Mesothelial cell of epicardium (in vitro differentiated cells): ENCODE measurements around the gene ANKRD44. TPM values are rescaled to one million over a fixed set of nuclear protein-coding genes. Genes with fewer than 3 reads are reported as not detected.

Source experiments
- DNase-seq, 2 experiments: peaks; one replicate each; pipeline ENCODE4 v3.0.0; 2021; ENCODE audit warnings: low spot score in 2 of 2; ENCODE audit not compliant: unreplicated experiment in 2 of 2
- H3K27ac Mint-ChIP-seq: 2 replicates; pipeline ENCODE4 v1.8.0; 2021; ENCODE audit warnings: mixed read lengths
- H3K27me3 Mint-ChIP-seq: 2 replicates; pipeline ENCODE4 v1.8.0; 2021; ENCODE audit warnings: low read depth, mixed read lengths
- H3K36me3 Mint-ChIP-seq: 2 replicates; pipeline ENCODE4 v1.8.0; 2021; ENCODE audit warnings: mixed read lengths
- H3K4me1 Mint-ChIP-seq: 2 replicates; pipeline ENCODE4 v1.8.0; 2021; ENCODE audit warnings: mixed read lengths
- H3K4me3 Mint-ChIP-seq: 2 replicates; pipeline ENCODE4 v1.8.0; 2021; ENCODE audit warnings: mild to moderate bottlenecking, moderate library complexity, mixed read lengths
- H3K9me3 Mint-ChIP-seq: 2 replicates; pipeline ENCODE4 v1.8.0; 2021; ENCODE audit warnings: mixed read lengths
- CTCF ChIP-seq: fragments of 200-600 bp; sonication (generic); IDR thresholded peaks from one replicate; pipeline ENCODE4 v1.5.0; 2021; ENCODE audit warnings: antibody characterized with exemption; ENCODE audit not compliant: unreplicated experiment
- total RNA-seq: library from RNA; stranded (reverse); gene quantifications from 3 replicates; pipeline ENCODE4 v1.2.1, GENCODE V29; 2021

ANKRD44 gene
- total RNA-seq, 1 donor from 2014 or later = 10.4 TPM

- TF ChIP-seq CTCF = no peak
- H3K4me1 Mint-ChIP-seq = peaks cover 22% of the 10 kb centered on the region
- DNase-seq = no peak
- H3K36me3 Mint-ChIP-seq = no peaks in the 10 kb centered on the region
- no peaks in the 10 kb centered on the region for H3K9me3 Mint-ChIP-seq
- H3K27ac Mint-ChIP-seq = peak overlapping the region; percentile 78
- no peaks in the 10 kb centered on the region for H3K27me3 Mint-ChIP-seq
- H3K4me3 Mint-ChIP-seq = no peak overlapping the region
Measured at GRCh38 chr2:197107291-197108269, 203.0 kb downstream of the ANKRD44 start.

GRCh38 chr2:197103363-197103762 lies 207.2 kb downstream of the ANKRD44 start:
- H3K36me3 Mint-ChIP-seq = no peaks in the 10 kb centered on the region
- no peak overlapping the region for H3K27ac Mint-ChIP-seq
- no peak for DNase-seq
- no peaks in the 10 kb centered on the region for H3K9me3 Mint-ChIP-seq
- H3K27me3 Mint-ChIP-seq = no peaks in the 10 kb centered on the region
- no peak for TF ChIP-seq CTCF
- H3K4me1 Mint-ChIP-seq = peaks cover 20% of the 10 kb centered on the region
- no peak overlapping the region for H3K4me3 Mint-ChIP-seq

GRCh38 chr2:197102231-197102630 lies 208.3 kb downstream of the ANKRD44 start:
- TF ChIP-seq CTCF = no peak
- H3K9me3 Mint-ChIP-seq = no peaks in the 10 kb centered on the region
- no peaks in the 10 kb centered on the region for H3K27me3 Mint-ChIP-seq
- DNase-seq = no peak
- no peak overlapping the region for H3K27ac Mint-ChIP-seq
- no peaks in the 10 kb centered on the region for H3K36me3 Mint-ChIP-seq
- peaks cover 22% of the 10 kb centered on the region for H3K4me1 Mint-ChIP-seq
- H3K4me3 Mint-ChIP-seq = no peak overlapping the region

GRCh38 chr2:197101519-197101918 lies 209.1 kb downstream of the ANKRD44 start:
- H3K9me3 Mint-ChIP-seq = no peaks in the 10 kb centered on the region
- H3K4me3 Mint-ChIP-seq = no peak overlapping the region
- H3K36me3 Mint-ChIP-seq = no peaks in the 10 kb centered on the region
- no peaks in the 10 kb centered on the region for H3K27me3 Mint-ChIP-seq
- peaks cover 21% of the 10 kb centered on the region for H3K4me1 Mint-ChIP-seq
- no peak overlapping the region for H3K27ac Mint-ChIP-seq
- DNase-seq = no peak
- no peak for TF ChIP-seq CTCF

- Mint-ChIP-seq H3K36me3 (no peaks in the 10 kb centered on the region), H3K4me1 (peaks cover 32% of the 10 kb centered on the region), H3K27me3 (no peaks in the 10 kb centered on the region), H3K4me3 (no peak overlapping the region), H3K9me3 (no peaks in the 10 kb centered on the region), H3K27ac (peak overlapping the region; percentile 80)
- no peak for DNase-seq
- no peak for TF ChIP-seq CTCF
Measured at GRCh38 chr2:197097578-197098366, 212.8 kb downstream of the ANKRD44 start.
